Cardiac septum (tissue), 1 donor: ENCODE data around the gene GDF11. TPM values are rescaled to one million over a fixed set of nuclear protein-coding genes. Genes with fewer than 3 reads are reported as not detected.
"Not testable (repeated sequence)": the region's sequence is repeated elsewhere in the genome, so short reads cannot be mapped to it uniquely, and the experiment has no call there.

Experiments
- DNase-seq: peaks from one replicate; pipeline ENCODE4 v3.0.0-alpha.2; 2020; ENCODE audit warnings: low spot score
- intact Hi-C: fragments of 100-400 bp; cut with DNase I; formaldehyde crosslinking; loops from one replicate; pipeline ENCODE4 v1.14.0; 2022
- total RNA-seq: library from RNA; stranded (reverse); fragmentation: NEBNext Ultra II Directional; extraction: Animal tissue kit (Norgen Biotek cat#: 25700); gene quantifications from one replicate; pipeline ENCODE4 v1.2.1, GENCODE V29; 2021
- donor health status: DM: no; HTN: no; CAD: no.

GDF11 gene
- total RNA-seq, 1 donor from 2014 or later, result 18.0 TPM

DNA sequence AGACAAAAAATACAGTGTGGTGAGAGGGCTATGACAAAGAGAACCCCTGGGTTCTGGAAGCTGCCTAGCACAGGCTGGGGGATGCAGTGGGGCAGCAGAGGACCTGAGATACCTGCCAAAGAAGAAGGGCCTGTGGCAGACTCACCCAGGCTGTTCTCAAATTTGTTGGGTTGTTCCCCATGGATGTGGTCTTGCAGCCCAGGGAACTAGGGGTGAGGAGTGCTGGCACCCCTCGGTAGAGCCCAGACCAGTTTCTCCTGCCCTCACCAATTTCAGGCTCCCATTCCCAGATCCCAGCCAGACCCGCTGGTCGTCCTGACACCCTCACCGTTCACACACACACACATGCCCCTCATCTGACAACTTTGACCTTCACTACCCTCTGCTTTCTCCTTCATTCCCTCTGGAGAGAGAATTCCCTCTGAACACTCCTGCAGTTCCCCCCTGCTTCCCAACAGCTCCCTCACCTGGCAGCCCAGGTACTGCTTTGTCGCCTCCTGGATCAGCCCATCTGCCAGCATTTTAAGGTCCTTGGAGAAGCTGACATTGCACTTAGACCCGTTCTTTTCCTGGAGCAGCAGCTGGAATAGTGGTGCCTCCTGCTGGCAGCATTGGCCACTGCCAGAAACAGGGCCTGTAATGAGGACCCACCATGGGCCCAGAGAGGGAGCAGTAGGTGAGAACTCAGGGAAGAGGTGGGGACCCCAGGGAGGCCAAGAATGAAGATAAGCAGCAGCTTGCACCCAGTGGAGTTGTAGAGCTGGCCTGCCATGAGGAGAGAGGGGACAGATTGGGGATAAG, 5.9 kb upstream of the GDF11 start:
- DNase-seq, result peak; percentile 77
- intact Hi-C loops, result loop anchor here (5.0 kb wide), 1 partner anchor 190 kb away; the partner anchor contains the start of gene PYM1

DNA sequence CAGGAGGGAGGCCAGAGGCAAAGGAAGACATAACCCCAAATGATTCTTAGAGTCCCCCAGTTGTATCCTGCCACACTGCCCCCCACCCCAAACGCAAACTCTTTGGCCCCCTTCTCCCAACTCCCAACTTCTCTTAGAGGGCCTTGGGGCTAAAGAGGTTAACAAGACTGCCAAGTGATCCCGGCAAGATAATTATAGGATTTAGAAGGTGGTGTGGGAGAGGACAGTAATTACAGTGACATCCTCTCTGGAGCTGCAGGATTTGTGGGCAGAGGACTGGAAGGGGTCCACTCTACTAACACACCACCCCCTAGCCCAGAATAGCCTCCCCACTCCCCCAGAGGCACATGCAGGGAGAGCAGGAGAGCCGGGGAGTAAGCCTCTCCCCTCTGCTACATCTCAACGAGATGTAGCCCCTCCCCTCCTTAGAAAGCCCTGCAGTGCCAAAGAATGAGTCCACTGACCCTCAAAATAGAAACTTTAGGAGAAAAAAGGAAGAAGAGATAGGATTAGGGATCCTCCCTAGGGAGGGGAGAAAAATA, 5.3 kb upstream of the GDF11 start:
- DNase-seq, result no peak
- intact Hi-C loops, result loop anchor here (2.0 to 5.0 kb wide), 3 partner anchors 59 to 203 kb away; partner anchors contain the start of gene PYM1

GRCh38 chr12:55738123-55739024, 4.5 kb upstream of the GDF11 start:
- intact Hi-C loops, result loop anchor here (2.0 to 5.0 kb wide), 3 partner anchors 58 to 202 kb away; partner anchors contain the start of gene PYM1
- DNase-seq, result peak; percentile 82

DNA sequence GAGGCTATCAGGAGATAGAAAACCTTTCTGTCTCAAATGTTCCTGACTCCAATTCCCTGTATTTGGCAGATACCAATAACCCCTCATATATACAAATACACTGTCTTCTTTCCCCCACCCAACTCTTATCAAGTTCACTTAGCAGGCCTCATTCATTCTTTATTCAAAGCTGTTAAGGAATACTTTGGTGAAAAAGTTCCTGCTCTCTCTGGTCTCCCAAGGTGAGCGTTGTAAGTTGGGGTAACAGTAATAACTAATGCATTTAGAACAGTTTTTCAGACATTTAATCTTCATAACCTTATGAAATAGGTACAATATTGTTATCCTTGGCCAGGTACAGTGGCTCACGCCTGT, 3.9 kb upstream of the GDF11 start:
- DNase-seq, result no peak
- intact Hi-C loops, result loop anchor here (2.0 to 5.0 kb wide), 3 partner anchors 58 to 202 kb away; partner anchors contain the start of gene PYM1

GRCh38 chr12:55741931-55742680, 816 bp upstream of the GDF11 start:
- intact Hi-C loops, result loop anchor here (10.0 kb wide), 2 partner anchors 303 to 373 kb away; partner anchors contain the start of genes RPL41, RPS26 and ZC3H10
- DNase-seq, result no peak

- intact Hi-C loops, result loop anchor here (10.0 kb wide), 2 partner anchors 301 to 371 kb away; partner anchors contain the start of genes RPL41, RPS26 and ZC3H10
- peak; percentile 81 for DNase-seq
These were observed 751 bp downstream of the GDF11 start for GRCh38 chr12:55743406-55744339.

GRCh38 chr12:55744340-55745030, 1.6 kb downstream of the GDF11 start:
- intact Hi-C loops, result loop anchor here (10.0 kb wide), 2 partner anchors 300 to 370 kb away; partner anchors contain the start of genes RPL41, RPS26 and ZC3H10

GRCh38 chr12:55745361-55746173, 2.6 kb downstream of the GDF11 start:
- DNase-seq, result no peak
- intact Hi-C loops, result loop anchor here (10.0 kb wide), 2 partner anchors 299 to 369 kb away; partner anchors contain the start of genes RPL41, RPS26 and ZC3H10

More at GRCh38 chr12:55744340-55745030, 1.6 kb downstream of the GDF11 start:
- DNase-seq, result no peak

DNA sequence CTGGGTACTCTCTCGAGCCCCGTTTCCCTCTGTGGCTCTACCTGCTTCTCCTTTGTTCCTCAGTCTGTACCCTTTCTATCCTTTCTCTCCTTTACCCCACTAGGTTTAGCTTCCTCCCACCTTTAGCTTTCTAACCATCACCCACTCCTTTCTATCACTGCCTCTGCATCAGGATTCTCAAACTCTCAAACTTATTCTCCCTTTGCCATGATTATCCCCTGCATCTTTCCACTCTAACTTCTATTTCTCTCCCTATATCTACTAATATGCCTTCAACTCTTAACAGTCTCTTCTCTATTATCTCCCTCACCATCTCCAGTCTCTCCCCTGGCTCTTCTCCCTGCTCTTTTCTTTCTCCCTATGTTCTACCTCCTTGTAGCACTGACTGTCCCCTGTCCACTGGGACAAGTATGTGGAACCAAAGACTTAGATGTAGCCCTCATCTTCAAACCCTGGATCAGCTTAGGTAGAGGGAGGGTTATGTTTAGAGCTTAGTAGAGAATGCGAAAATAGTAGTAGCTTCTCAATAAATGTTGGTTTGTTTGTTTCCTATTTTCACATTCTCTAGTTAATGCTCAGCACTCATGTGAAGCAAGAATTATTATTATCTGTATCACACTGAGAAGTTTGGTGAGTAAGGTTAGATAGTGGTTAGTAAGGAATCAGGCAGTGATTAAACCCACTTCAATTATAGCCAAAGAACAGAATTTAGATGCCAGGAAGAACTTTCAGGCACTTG, 3.4 kb downstream of the GDF11 start:
- intact Hi-C loops, result loop anchor here (10.0 kb wide), 2 partner anchors 298 to 368 kb away; partner anchors contain the start of genes RPL41, RPS26 and ZC3H10

DNA sequence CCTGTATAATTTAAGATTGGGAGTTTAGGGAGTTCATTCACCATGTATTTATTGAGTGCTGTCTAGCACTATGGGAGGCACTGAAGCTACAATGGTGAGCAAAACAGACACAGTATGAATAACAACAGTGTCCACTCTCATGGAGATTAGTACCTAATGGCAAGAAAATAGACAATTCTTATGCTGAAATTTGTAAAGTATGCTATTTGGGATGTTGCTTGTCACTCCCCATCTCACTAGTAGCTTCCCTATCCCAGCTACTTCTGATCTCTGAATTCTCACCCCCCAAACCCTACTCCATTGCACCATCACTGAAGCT, 4.0 kb downstream of the GDF11 start:
- DNase-seq, result no peak
- intact Hi-C loops, result loop anchor here (10.0 kb wide), 2 partner anchors 298 to 368 kb away; partner anchors contain the start of genes RPL41, RPS26 and ZC3H10

More for the DNA sequence above, 3.4 kb downstream of the GDF11 start:
- DNase-seq, result no peak

DNA sequence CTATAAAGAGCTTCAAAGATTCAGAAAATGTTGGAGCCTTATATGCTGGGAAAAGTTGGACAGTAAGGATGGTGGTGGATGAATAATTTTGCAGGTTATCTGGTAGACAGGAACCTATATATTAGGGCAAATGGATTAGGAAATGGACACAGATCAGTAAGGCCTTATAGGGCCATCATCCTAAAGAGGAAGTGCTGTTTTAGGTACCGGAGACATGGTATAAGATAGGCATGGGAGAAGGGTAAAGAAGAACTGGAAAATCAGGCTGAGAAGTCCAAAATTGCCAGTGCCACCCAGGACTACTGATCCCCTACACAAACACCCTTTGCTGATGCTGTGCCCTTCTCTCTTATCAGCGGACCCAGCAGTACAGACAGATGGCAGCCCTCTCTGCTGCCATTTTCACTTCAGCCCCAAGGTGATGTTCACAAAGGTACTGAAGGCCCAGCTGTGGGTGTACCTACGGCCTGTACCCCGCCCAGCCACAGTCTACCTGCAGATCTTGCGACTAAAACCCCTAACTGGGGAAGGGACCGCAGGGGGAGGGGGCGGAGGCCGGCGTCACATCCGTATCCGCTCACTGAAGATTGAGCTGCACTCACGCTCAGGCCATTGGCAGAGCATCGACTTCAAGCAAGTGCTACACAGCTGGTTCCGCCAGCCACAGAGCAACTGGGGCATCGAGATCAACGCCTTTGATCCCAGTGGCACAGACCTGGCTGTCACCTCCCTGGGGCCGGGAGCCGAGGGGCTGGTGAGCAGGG, 5.5 kb downstream of the GDF11 start:
- intact Hi-C loops, result loop anchor here (10.0 kb wide), 2 partner anchors 296 to 366 kb away; partner anchors contain the start of genes RPL41, RPS26 and ZC3H10

GRCh38 chr12:55755246-55755645, 12.3 kb downstream of the GDF11 start:
- no peak for DNase-seq
- intact Hi-C loops, result no loop called here

More for the DNA sequence above, 5.5 kb downstream of the GDF11 start:
- no peak for DNase-seq

GRCh38 chr12:55757701-55758100, 14.8 kb downstream of the GDF11 start:
- intact Hi-C loops, result no loop called here
- no peak for DNase-seq

DNA sequence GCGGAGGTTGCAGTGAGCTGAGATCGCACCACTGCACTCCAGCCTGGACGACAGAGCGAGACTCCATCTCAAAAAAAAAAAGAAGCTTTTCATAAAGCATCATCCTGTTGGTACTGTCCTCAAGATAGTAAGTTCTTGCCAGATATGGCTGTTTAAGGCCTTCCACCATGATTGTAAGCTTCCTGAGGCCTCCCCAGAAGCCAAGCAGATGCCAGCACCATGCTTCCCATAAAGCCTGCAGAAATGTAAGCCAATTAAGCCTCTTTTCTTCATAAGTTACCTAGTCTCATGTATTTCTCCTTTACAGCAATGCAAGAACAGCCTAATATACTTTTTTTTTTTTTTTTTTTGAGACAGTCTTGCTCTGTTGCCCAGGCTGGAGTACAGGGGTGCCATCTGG, 15.7 kb downstream of the GDF11 start:
- DNase-seq, intact Hi-C loops: not testable (repeated sequence)

GRCh38 chr12:55760663-55761062, 17.7 kb downstream of the GDF11 start:
- no peak for DNase-seq
- intact Hi-C loops, result no loop called here
